Body of pancreas (tissue), 4 donors: ENCODE results near the gene RBMS3. TPM values are rescaled to one million over a fixed set of nuclear protein-coding genes. Genes with fewer than 3 reads are reported as not detected.
"Not testable (repeated sequence)": the region's sequence is repeated elsewhere in the genome, so short reads cannot be mapped to it uniquely, and the experiment has no call there.

ENCODE experiments used
- ATAC-seq: fragments of 150-250 bp; one replicate; pipeline ENCODE4 v1.9.1; 2016
- DNase-seq, 4 donors: peaks; one replicate each; pipeline ENCODE4 v3.0.0-alpha.2; 2019
- H3K27ac ChIP-seq, 4 donors: fragments of 200-600 bp; sonication (generic); 1 replicate in 3 of 4; 2 replicates in 1 of 4; pipeline versions ENCODE4 v1.5.1 to v1.6.1; 2016 to 2019; ENCODE audit warnings: mild to moderate bottlenecking in 1 of 4, mixed read lengths in 1 of 4, moderate library complexity in 1 of 4
- H3K27me3 ChIP-seq, 2 donors: fragments of 200-600 bp; sonication (generic); one replicate each; pipeline ENCODE4 v1.6.0; 2016; ENCODE audit warnings: mild to moderate bottlenecking in 1 of 2
- H3K36me3 ChIP-seq, 2 donors: fragments of 200-600 bp; sonication (generic); replicated peaks in 1 of 2; 2 replicates each; pipeline ENCODE4 v1.5.1; 2016; ENCODE audit warnings: low read depth in 2 of 2; ENCODE audit not compliant: insufficient read depth in 1 of 2
- H3K4me1 ChIP-seq: fragments of 200-600 bp; sonication (generic); one replicate; pipeline ENCODE4 v1.6.0; 2016
- H3K4me3 ChIP-seq, 2 donors: fragments of 200-600 bp; sonication (generic); 1 replicate in 1 of 2; 2 replicates in 1 of 2; pipeline ENCODE4 v1.5.1; 2016 to 2019
- H3K9me3 ChIP-seq, 3 donors: fragments of 200-600 bp; sonication (generic); 1 replicate in 2 of 3; 2 replicates in 1 of 3; pipeline ENCODE4 v1.5.1; 2016
- POLR2A ChIP-seq, 3 donors: fragments of 450-650 bp; IDR thresholded peaks; one replicate each; pipeline ENCODE4 v1.6.1; 2016; ENCODE audit warnings: antibody characterized with exemption in 3 of 3, mild to moderate bottlenecking in 2 of 3
- WGBS, 2 donors: methylation state at CpG; one replicate each; pipeline ENCODE4 v1.1.5; 2017; 5-methylcytosine and 5-hydroxymethylcytosine counted together
- intact Hi-C: fragments of 100-400 bp; cut with DNase I; formaldehyde crosslinking; loops from one replicate; pipeline ENCODE4 v1.15.1; 2023
- total RNA-seq, 2 donors: library from RNA; depleted of rRNA; stranded (reverse); fragments of >200 nt; gene quantifications; one replicate each; pipeline ENCODE4 v1.1.0, GENCODE V29; 2016
- TF ChIP-seq, protein P1 (sequence below), 7 experiments: fragments of 450-650 bp in 4 of 7; fragments of 200-600 bp in 3 of 7; sonication (generic) in 3 of 7; IDR thresholded peaks; one replicate each; pipeline ENCODE4 v1.5.1; 2016 to 2019; ENCODE audit warnings: antibody characterized with exemption in 7 of 7

RBMS3 gene
- total RNA-seq, 2 donors from 2014 or later: 17.4 to 29.7 TPM

DNA sequence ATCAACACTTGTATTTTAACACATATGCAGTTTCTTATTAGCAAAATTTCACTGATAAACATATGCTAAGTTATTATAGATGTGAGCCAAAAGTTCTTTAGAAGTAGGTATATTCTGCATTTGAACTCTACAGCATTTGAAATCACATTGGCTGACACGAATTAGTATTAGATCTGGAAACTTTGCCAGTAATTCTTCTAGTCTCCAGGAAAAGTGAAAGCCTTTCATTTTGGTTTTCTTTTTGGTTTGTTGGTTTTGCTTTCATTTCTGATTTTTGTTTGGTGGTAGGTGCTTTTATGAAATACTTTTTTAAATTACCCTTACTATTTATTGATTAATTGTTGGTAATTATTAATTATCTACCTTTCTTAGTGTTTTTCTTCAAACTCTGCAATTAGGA, 72.9 kb downstream of the RBMS3 start:
- H3K36me3 ChIP-seq: no peaks in the 10 kb centered on the region
- 14 to 50% methylated on average over 1 of the region's 1 CpG for WGBS, 2 donors
- no peak for ATAC-seq
- H3K27ac ChIP-seq: no peak overlapping the region
- no peak for TF ChIP-seq POLR2A (IDR thresholded peaks at IDR 0.05)
- TF ChIP-seq, protein P1, sequence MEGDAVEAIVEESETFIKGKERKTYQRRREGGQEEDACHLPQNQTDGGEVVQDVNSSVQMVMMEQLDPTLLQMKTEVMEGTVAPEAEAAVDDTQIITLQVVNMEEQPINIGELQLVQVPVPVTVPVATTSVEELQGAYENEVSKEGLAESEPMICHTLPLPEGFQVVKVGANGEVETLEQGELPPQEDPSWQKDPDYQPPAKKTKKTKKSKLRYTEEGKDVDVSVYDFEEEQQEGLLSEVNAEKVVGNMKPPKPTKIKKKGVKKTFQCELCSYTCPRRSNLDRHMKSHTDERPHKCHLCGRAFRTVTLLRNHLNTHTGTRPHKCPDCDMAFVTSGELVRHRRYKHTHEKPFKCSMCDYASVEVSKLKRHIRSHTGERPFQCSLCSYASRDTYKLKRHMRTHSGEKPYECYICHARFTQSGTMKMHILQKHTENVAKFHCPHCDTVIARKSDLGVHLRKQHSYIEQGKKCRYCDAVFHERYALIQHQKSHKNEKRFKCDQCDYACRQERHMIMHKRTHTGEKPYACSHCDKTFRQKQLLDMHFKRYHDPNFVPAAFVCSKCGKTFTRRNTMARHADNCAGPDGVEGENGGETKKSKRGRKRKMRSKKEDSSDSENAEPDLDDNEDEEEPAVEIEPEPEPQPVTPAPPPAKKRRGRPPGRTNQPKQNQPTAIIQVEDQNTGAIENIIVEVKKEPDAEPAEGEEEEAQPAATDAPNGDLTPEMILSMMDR (IDR thresholded peaks at IDR 0.05): no peak
- DNase-seq: no peak
- no peaks in the 10 kb centered on the region for H3K9me3 ChIP-seq
- intact Hi-C loops: no loop called here
- no peak overlapping the region for H3K4me3 ChIP-seq
- H3K4me1 ChIP-seq: no peaks in the 10 kb centered on the region
- no peaks in the 10 kb centered on the region for H3K27me3 ChIP-seq

DNA sequence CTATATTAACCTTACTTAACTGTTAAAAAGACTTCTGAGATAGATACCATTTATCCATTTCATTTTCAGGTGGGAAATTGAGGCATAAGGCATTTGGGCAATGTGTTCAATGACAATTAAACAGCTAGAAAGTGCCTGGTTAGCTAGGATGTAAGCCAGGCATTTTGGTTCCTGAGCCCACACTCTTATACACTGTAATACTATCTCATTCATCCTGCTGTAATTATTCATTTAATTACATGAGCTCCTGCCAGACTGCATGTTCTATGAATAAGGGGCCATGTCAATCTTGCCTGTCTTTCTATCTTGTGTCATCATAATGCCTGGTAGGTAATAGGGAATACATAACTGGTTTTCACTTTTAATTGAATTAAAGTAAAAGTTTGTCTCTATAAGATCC, 74.0 kb downstream of the RBMS3 start:
- intact Hi-C loops: no loop called here
- DNase-seq: no peak
- Histone ChIP-seq H3K36me3 (no peaks in the 10 kb centered on the region), H3K4me3 (no peak overlapping the region), H3K4me1 (no peaks in the 10 kb centered on the region), H3K9me3 (no peaks in the 10 kb centered on the region), H3K27me3 (no peaks in the 10 kb centered on the region), H3K27ac (no peak overlapping the region)
- TF ChIP-seq, protein P1 (IDR thresholded peaks at IDR 0.05): no peak
- no peak for TF ChIP-seq POLR2A (IDR thresholded peaks at IDR 0.05)
- ATAC-seq: no peak

DNA sequence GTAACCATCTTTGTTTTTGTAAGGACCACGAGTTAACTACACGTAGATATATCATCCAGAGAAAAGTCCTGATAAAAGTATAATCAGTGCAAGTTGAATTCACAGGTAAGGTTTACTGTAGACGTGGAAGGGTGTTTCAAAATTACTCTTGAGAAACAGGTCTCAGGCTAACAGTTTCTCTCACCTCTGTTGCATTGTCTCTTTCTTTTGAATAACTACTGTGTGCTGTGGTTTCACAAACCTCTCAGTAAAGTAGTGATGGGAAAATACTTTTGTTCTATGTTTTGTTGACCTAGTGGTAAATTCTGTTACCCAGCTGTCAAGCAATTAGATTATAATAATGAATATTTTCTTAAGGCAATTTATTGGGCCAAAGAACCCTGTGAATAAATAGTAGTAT, 75.2 kb downstream of the RBMS3 start:
- ATAC-seq (no peak), DNase-seq (no peak)
- H3K27me3 ChIP-seq: no peaks in the 10 kb centered on the region
- intact Hi-C loops: no loop called here
- WGBS, 2 donors: 48 to 52% methylated on average over 3 of the region's 3 CpGs
- TF ChIP-seq, protein P1 (IDR thresholded peaks at IDR 0.05): no peak
- TF ChIP-seq POLR2A (IDR thresholded peaks at IDR 0.05): no peak
- no peak overlapping the region for H3K27ac ChIP-seq
- no peaks in the 10 kb centered on the region for H3K36me3 ChIP-seq
- H3K4me3 ChIP-seq: no peak overlapping the region
- H3K9me3 ChIP-seq: no peaks in the 10 kb centered on the region
- H3K4me1 ChIP-seq: no peaks in the 10 kb centered on the region

DNA sequence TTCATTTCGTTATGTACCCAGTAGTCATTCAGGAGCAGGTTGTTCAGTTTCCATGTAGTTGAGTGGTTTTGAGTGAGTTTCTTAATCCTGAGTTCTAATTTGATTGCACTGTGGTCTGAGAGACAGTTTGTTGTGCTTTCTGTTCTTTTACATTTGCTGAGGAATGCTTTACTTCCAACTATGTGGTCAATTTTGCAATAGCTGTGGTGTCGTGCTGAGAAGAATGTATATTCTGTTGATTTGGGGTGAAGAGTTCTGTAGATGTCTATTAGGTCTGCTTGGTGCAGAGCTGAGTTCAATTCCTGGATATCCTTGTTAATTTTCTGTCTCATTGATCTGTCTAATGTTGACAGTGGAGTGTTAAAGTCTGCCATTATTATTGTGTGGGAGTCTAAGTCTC, 79.4 kb downstream of the RBMS3 start:
- H3K4me1 ChIP-seq, ATAC-seq, DNase-seq, H3K27ac ChIP-seq, H3K36me3 ChIP-seq, intact Hi-C loops, H3K27me3 ChIP-seq, H3K9me3 ChIP-seq, H3K4me3 ChIP-seq: not testable (repeated sequence)
- 54 to 60% methylated on average over 2 of the region's 2 CpGs for WGBS, 2 donors

DNA sequence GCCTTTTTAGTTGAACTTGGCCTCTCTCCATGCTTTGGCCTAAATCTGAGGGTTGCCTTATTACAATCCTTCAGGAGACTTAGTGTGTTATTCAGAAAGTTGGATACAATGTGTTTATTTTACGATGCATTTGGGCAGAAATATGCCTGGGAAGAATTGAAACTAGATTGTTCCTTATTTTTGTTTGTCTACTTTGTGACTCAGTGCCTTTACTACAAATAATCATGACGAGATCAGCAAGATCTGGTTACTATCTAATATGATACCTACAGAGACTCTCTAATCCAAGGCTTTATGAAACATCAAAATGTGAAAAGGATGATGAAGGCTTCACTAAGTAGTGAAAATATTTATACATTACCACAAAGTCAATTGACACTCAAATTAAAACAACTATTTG, 82.2 kb downstream of the RBMS3 start:
- ATAC-seq (no peak), DNase-seq (no peak)
- Histone ChIP-seq H3K9me3 (no peaks in the 10 kb centered on the region), H3K36me3 (no peaks in the 10 kb centered on the region), H3K4me1 (no peaks in the 10 kb centered on the region), H3K27ac (no peak overlapping the region), H3K27me3 (no peaks in the 10 kb centered on the region), H3K4me3 (no peak overlapping the region)
- TF ChIP-seq, protein P1 (IDR thresholded peaks at IDR 0.05): no peak
- WGBS, 2 donors: 51 to 55% methylated on average over 2 of the region's 2 CpGs
- intact Hi-C loops: no loop called here
